Fibroblast of pulmonary artery (primary cell): ENCODE results near the gene MISP.

Experiments used
- DNase-seq: peaks from one replicate; pipeline ENCODE4 v3.0.0-alpha.2; 2010; ENCODE audit warnings: low read depth
- H3K4me3 ChIP-seq: replicated peaks from 2 replicates; pipeline ENCODE4 v1.5.1; 2011; ENCODE audit warnings: low read depth, mild to moderate bottlenecking, control low read depth, low read length, moderate library complexity
- CTCF ChIP-seq: IDR thresholded peaks from 2 replicates; pipeline ENCODE4 v1.5.1; 2011; ENCODE audit warnings: mild to moderate bottlenecking, control low read depth, low read length, inconsistent platforms; ENCODE audit errors: missing control alignments

Gene MISP

GRCh38 chr19:748274-748598 is 2.7 kb upstream of the MISP start:
- TF ChIP-seq CTCF: no peak
- no peak overlapping the region for H3K4me3 ChIP-seq
- DNase-seq: no peak

GRCh38 chr19:749811-750210 is 1.1 kb upstream of the MISP start:
- no peak overlapping the region for H3K4me3 ChIP-seq
- no peak for DNase-seq
- TF ChIP-seq CTCF: no peak

- TF ChIP-seq CTCF: no peak
- no peak overlapping the region for H3K4me3 ChIP-seq
- peak; percentile 69 for DNase-seq
Observed at GRCh38 chr19:751501-752341, 809 bp downstream of the MISP start.

GRCh38 chr19:752652-753517 is 2.0 kb downstream of the MISP start:
- H3K4me3 ChIP-seq: no peak overlapping the region
- TF ChIP-seq CTCF: no peak
- peak; percentile 74 for DNase-seq

- no peak for DNase-seq
- no peak for TF ChIP-seq CTCF
- H3K4me3 ChIP-seq: no peak overlapping the region
Observed at GRCh38 chr19:754530-754929, 3.6 kb downstream of the MISP start.

- H3K4me3 ChIP-seq: no peak overlapping the region
- no peak for DNase-seq
- no peak for TF ChIP-seq CTCF
Observed at GRCh38 chr19:755063-755462, 4.2 kb downstream of the MISP start.
